SK-N-SH treated with all-trans-retinoic acid at 6 μM for 48 hours (cell line): Measurements from ENCODE around the gene ADAMTSL3.

Source experiments
- ARNTL ChIP-seq: fragments of 450-650 bp; formaldehyde crosslinking; IDR thresholded peaks from 2 replicates; pipeline ENCODE4 v1.5.0; 2020; ENCODE audit warnings: low read depth, mild to moderate bottlenecking, moderate library complexity, borderline replicate concordance
- CSDC2 ChIP-seq: fragments of 250-450 bp; sonication (Bioruptor Pico); IDR thresholded peaks from 2 replicates; pipeline ENCODE4 v1.5.0; 2020; ENCODE audit warnings: mild to moderate bottlenecking, moderate library complexity
- PPARA ChIP-seq: fragments of 250-450 bp; sonication (Bioruptor Pico); IDR thresholded peaks from 2 replicates; pipeline ENCODE4 v1.5.0; 2020; ENCODE audit warnings: mild to moderate bottlenecking, borderline replicate concordance
- TF ChIP-seq, protein P1 (sequence below): fragments of 250-450 bp; sonication (Bioruptor Pico); IDR thresholded peaks from 2 replicates; pipeline ENCODE4 v1.5.1; 2021; ENCODE audit warnings: mild to moderate bottlenecking, moderate library complexity

DNA sequence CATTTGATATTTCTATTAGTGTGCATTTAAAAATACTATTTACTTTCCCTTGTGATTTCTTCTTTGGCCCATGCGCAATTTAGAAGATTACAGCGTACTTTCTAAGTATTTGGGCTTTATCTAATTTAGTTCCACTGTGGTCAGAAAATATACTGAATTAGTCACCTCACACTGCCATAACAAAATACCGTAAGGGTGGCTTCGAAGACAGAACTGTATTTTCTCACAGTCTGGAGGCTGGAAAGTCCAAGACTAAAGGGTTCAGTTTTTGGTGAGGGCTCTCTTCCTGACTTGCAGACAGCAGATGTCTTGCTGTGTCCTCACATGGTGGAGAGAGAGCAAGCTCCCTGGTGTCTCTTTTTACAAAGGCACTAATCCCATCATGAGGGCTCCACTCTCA is 286.2 kb downstream of the ADAMTSL3 start:
- TF ChIP-seq, protein P1, sequence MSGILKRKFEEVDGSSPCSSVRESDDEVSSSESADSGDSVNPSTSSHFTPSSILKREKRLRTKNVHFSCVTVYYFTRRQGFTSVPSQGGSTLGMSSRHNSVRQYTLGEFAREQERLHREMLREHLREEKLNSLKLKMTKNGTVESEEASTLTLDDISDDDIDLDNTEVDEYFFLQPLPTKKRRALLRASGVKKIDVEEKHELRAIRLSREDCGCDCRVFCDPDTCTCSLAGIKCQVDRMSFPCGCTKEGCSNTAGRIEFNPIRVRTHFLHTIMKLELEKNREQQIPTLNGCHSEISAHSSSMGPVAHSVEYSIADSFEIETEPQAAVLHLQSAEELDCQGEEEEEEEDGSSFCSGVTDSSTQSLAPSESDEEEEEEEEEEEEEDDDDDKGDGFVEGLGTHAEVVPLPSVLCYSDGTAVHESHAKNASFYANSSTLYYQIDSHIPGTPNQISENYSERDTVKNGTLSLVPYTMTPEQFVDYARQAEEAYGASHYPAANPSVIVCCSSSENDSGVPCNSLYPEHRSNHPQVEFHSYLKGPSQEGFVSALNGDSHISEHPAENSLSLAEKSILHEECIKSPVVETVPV, result no peak
- no peak for TF ChIP-seq PPARA (CRISPR knock-in tag)
- TF ChIP-seq ARNTL (CRISPR knock-in tag), result no peak
- TF ChIP-seq CSDC2 (CRISPR knock-in tag), result no peak
